K562 (cell line): ENCODE measurements around the gene NDUFS8. TPM values are rescaled to one million over a fixed set of nuclear protein-coding genes. Genes with fewer than 3 reads are reported as not detected.

Experiments
- ATF1 ChIP-seq, 2 experiments: fragments of 450-650 bp in 1 of 2; IDR thresholded peaks; 2 replicates each; pipeline ENCODE4 v1.6.1; 2016; ENCODE audit warnings: missing compliant biosample characterization in 1 of 2, missing genetic modification characterization in 1 of 2
- ATF7 ChIP-seq: fragments of 450-650 bp; IDR thresholded peaks from 2 replicates; pipeline ENCODE4 v1.7.1; 2014; ENCODE audit warnings: mild to moderate bottlenecking, moderate library complexity
- DNMT1 ChIP-seq: fragments of 450-650 bp; IDR thresholded peaks from 2 replicates; pipeline ENCODE4 v1.6.1; 2016; ENCODE audit warnings: antibody characterized with exemption, mild to moderate bottlenecking
- GABPB1 ChIP-seq: sonication (generic); formaldehyde crosslinking; IDR thresholded peaks from 2 replicates; pipeline ENCODE4 v1.8.0; 2022; ENCODE audit warnings: mild to moderate bottlenecking, missing genetic modification reagents
- MEF2A ChIP-seq: IDR thresholded peaks from 2 replicates; pipeline ENCODE4 v1.6.1; 2011; ENCODE audit warnings: low read depth, mild to moderate bottlenecking, low read length, moderate library complexity; ENCODE audit not compliant: control insufficient read depth
- NFE2 ChIP-seq: IDR thresholded peaks from 2 replicates; pipeline ENCODE4 v1.6.1; 2014; ENCODE audit warnings: antibody characterized with exemption, low read depth
- RAD21 ChIP-seq, 2 experiments: fragments of 250-450 bp in 1 of 2; fragments of 450-650 bp in 1 of 2; sonication (Bioruptor Pico) in 1 of 2; formaldehyde crosslinking in 1 of 2; IDR thresholded peaks in 1 of 2; conservative IDR thresholded peaks in 1 of 2; 2 replicates each; pipeline versions ENCODE4 v1.4.0 to v1.8.0; 2020 to 2022; ENCODE audit warnings: mild to moderate bottlenecking in 2 of 2, moderate library complexity in 1 of 2
- RB1 ChIP-seq: fragments of 450-650 bp; IDR thresholded peaks from 2 replicates; pipeline ENCODE4 v1.6.1; 2017; ENCODE audit warnings: low read depth, mild to moderate bottlenecking
- SRSF7 ChIP-seq: fragments of 200-400 bp; formaldehyde crosslinking; optimal IDR thresholded peaks from 2 replicates; pipeline ENCODE3; 2017; ENCODE audit warnings: mild to moderate bottlenecking, low read depth, low read length
- TAF9B ChIP-seq: fragments of 450-650 bp; IDR thresholded peaks from 2 replicates; pipeline ENCODE4 v1.6.1; 2018; ENCODE audit warnings: mild to moderate bottlenecking; ENCODE audit not compliant: partially characterized antibody
- TEAD4 ChIP-seq, 2 experiments: sonication (generic) in 1 of 2; formaldehyde crosslinking in 1 of 2; IDR thresholded peaks; 2 replicates each; pipeline versions ENCODE4 v1.6.1 to v1.8.0; 2012 to 2022; ENCODE audit warnings: borderline replicate concordance in 1 of 2, inconsistent platforms in 1 of 2, low read length in 1 of 2, mild to moderate bottlenecking in 1 of 2, missing genetic modification reagents in 1 of 2
- XRCC3 ChIP-seq: fragments of 450-650 bp; IDR thresholded peaks from 2 replicates; pipeline ENCODE4 v1.6.1; 2017; ENCODE audit warnings: mild to moderate bottlenecking, moderate library complexity
- ZNF124 ChIP-seq: sonication (generic); formaldehyde crosslinking; IDR thresholded peaks from 2 replicates; pipeline ENCODE4 v1.8.1; 2022; ENCODE audit warnings: missing genetic modification reagents
- ZNF699 ChIP-seq: fragments of 250-450 bp; sonication (Bioruptor Pico); IDR thresholded peaks from 2 replicates; pipeline ENCODE4 v1.8.0; 2021; ENCODE audit warnings: mild to moderate bottlenecking, moderate library complexity; ENCODE audit not compliant: insufficient replicate concordance
- polyA plus RNA-seq, 8 experiments: library from polyadenylated mRNA; depleted of rRNA in 4 of 8; stranded (reverse) in 5 of 8; unstranded in 3 of 8; fragments of >200 nt; fragmentation: Nextera tagmentation in 2 of 8; fragmentation: Illumina TruSeq in 1 of 8; extraction: Ambion mirVana in 2 of 8; extraction: Trizol in 1 of 8; gene quantifications; 2 replicates each; pipeline versions ENCODE4 v1.2.1 to v1.2.3, GENCODE V29; 2011 to 2014; ENCODE audit warnings: inconsistent platforms in 1 of 8, missing spikeins in 1 of 8
- total RNA-seq, 7 experiments: library from RNA; depleted of rRNA in 6 of 7; stranded (reverse); fragments of >200 nt in 6 of 7; fragmentation: Illumina TruSeq in 2 of 7; extraction: Trizol in 2 of 7; gene quantifications; 2 replicates each; pipeline versions ENCODE4 v1.2.1 to v1.2.3, GENCODE V29; 2011 to 2021; ENCODE audit warnings: low replicate concordance in 1 of 7
- TF ChIP-seq, protein P1 (sequence below), 2 experiments: fragments of 250-450 bp in 1 of 2; fragments of 450-650 bp in 1 of 2; sonication (Bioruptor Pico) in 1 of 2; IDR thresholded peaks; 2 replicates each; pipeline versions ENCODE4 v1.6.1 to v1.8.0; 2016 to 2021; ENCODE audit warnings: mild to moderate bottlenecking in 2 of 2, moderate library complexity in 2 of 2, missing compliant biosample characterization in 1 of 2, missing genetic modification characterization in 1 of 2
- TF ChIP-seq, protein P2 (sequence below): sonication (generic); formaldehyde crosslinking; IDR thresholded peaks from 2 replicates; pipeline ENCODE4 v1.8.0; 2022; ENCODE audit warnings: mild to moderate bottlenecking, missing genetic modification reagents
- TF ChIP-seq, protein P3 (sequence below): fragments of 450-650 bp; formaldehyde crosslinking; conservative IDR thresholded peaks from 2 replicates; pipeline ENCODE4 v1.4.0; 2022; ENCODE audit warnings: mild to moderate bottlenecking, missing genetic modification characterization
- TF ChIP-seq, protein P4 (sequence below), 2 experiments: fragments of 450-650 bp in 1 of 2; sonication (generic) in 1 of 2; formaldehyde crosslinking in 1 of 2; IDR thresholded peaks in 1 of 2; conservative IDR thresholded peaks in 1 of 2; 2 replicates each; pipeline versions ENCODE4 v1.6.1 to v1.8.1; 2016 to 2023; ENCODE audit warnings: mild to moderate bottlenecking in 2 of 2, moderate library complexity in 2 of 2, inconsistent platforms in 1 of 2, missing genetic modification reagents in 1 of 2
- TF ChIP-seq, protein P5 (sequence below): fragments of 250-450 bp; sonication (Bioruptor Pico); IDR thresholded peaks from 2 replicates; pipeline ENCODE4 v1.8.0; 2021; ENCODE audit warnings: moderate library complexity, mild to moderate bottlenecking, inconsistent platforms

Gene NDUFS8
- total and polyA plus RNA-seq, 9 of the 15 experiments (the other 6 are each of a cell fraction or from before 2014, with no cell fraction given): 36.5 to 351 (median 101) TPM

DNA sequence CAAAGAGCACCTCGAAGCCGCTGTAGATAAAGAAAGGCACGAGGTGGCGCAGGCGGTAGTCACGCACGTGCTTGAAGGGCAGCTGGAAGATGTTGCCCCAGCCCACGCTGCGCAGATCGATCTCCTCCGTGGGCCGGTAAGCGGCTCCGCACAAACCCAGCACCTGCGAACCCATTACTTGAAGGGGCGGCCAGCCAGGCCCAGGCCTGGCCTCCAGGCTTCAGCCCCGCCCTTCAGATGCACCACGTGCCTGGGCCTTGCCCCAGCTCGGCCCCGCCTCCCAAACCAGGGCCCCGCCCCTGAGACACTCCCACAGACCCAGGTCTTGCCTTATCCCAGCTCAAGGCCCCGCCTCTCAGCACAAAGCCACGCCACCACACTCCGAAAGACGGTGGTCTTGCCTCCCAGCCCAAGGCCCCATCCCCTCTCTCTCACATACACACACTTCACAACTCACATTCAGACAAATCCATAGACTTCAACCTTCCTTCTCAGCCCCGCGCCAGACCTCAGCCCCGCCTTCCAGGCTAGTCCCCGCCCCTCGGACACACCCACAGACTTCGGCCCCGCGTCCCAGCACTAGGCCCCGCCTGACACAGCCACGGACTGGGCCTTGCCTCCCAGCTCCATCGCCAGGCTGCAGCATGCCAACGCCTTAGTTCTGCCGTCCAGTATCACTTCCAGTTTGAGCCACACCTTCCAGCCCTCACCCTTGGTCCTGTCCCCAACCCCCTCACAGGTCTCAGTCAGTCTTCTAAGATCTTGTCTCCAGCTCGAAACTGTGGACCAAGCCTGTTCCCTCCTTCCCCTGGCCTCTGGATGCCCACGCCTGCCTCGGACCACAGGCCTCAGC lies 33.6 kb upstream of the NDUFS8 start (continued):
- TF ChIP-seq RAD21 (CRISPR knock-in tag; conservative IDR thresholded peaks at IDR 0.05 in 1 of 2, IDR thresholded peaks at IDR 0.05 in 1 of 2) (peak in 1 of 2 experiments; percentile 18; a peak in 1 of 4 replicates), NFE2 (no peak), RB1 (peak; percentile 7; the same call in 1 of the 2 replicates), ATF1 (CRISPR knock-in tag; IDR thresholded peaks at IDR 0.05) (no peak), ATF1 (tag; IDR thresholded peaks at IDR 0.05) (peak; percentile 35; the same call in 1 of the 2 replicates), TAF9B (no peak), SRSF7 (no peak), ZNF699 (CRISPR knock-in tag) (no peak), MEF2A (no peak), ZNF124 (CRISPR knock-in tag) (no peak), GABPB1 (CRISPR knock-in tag) (peak; percentile 32; the same call in 1 of the 2 replicates), DNMT1 (peak; percentile 92; the same call in 1 of the 2 replicates), TEAD4 (IDR thresholded peaks at IDR 0.05; ENCODE audit: low read length) (no peak), TEAD4 (CRISPR knock-in tag; IDR thresholded peaks at IDR 0.05; ENCODE audit: borderline replicate concordance) (no peak), XRCC3 (no peak), ATF7 (peak; percentile 61; the same call in 1 of the 2 replicates)
- TF ChIP-seq, protein P1, sequence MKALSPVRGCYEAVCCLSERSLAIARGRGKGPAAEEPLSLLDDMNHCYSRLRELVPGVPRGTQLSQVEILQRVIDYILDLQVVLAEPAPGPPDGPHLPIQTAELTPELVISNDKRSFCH (CRISPR knock-in tag; IDR thresholded peaks at IDR 0.05): no peak
- TF ChIP-seq, protein P1 (tag; IDR thresholded peaks at IDR 0.05): no peak
- TF ChIP-seq, protein P2, sequence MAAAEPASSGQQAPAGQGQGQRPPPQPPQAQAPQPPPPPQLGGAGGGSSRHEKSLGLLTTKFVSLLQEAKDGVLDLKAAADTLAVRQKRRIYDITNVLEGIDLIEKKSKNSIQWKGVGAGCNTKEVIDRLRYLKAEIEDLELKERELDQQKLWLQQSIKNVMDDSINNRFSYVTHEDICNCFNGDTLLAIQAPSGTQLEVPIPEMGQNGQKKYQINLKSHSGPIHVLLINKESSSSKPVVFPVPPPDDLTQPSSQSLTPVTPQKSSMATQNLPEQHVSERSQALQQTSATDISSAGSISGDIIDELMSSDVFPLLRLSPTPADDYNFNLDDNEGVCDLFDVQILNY (CRISPR knock-in tag): peak; percentile 22; the same call in 1 of the 2 replicates
- TF ChIP-seq, protein P3, sequence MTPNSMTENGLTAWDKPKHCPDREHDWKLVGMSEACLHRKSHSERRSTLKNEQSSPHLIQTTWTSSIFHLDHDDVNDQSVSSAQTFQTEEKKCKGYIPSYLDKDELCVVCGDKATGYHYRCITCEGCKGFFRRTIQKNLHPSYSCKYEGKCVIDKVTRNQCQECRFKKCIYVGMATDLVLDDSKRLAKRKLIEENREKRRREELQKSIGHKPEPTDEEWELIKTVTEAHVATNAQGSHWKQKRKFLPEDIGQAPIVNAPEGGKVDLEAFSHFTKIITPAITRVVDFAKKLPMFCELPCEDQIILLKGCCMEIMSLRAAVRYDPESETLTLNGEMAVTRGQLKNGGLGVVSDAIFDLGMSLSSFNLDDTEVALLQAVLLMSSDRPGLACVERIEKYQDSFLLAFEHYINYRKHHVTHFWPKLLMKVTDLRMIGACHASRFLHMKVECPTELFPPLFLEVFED (CRISPR knock-in tag): peak; percentile 76; the same call in 1 of the 2 replicates
- TF ChIP-seq, protein P4, sequence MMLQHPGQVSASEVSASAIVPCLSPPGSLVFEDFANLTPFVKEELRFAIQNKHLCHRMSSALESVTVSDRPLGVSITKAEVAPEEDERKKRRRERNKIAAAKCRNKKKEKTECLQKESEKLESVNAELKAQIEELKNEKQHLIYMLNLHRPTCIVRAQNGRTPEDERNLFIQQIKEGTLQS (IDR thresholded peaks at IDR 0.05): no peak
- TF ChIP-seq, protein P4 (CRISPR knock-in tag; conservative IDR thresholded peaks at IDR 0.05): 0 out of 2 replicates have a peak, but pooled peaks have one; percentile 69
- TF ChIP-seq, protein P5, sequence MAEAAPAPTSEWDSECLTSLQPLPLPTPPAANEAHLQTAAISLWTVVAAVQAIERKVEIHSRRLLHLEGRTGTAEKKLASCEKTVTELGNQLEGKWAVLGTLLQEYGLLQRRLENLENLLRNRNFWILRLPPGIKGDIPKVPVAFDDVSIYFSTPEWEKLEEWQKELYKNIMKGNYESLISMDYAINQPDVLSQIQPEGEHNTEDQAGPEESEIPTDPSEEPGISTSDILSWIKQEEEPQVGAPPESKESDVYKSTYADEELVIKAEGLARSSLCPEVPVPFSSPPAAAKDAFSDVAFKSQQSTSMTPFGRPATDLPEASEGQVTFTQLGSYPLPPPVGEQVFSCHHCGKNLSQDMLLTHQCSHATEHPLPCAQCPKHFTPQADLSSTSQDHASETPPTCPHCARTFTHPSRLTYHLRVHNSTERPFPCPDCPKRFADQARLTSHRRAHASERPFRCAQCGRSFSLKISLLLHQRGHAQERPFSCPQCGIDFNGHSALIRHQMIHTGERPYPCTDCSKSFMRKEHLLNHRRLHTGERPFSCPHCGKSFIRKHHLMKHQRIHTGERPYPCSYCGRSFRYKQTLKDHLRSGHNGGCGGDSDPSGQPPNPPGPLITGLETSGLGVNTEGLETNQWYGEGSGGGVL (CRISPR knock-in tag): no peak
